Central memory CD8-positive, alpha-beta T cell (primary cell): ENCODE measurements around the gene ST3GAL5.

Experiments
- ATAC-seq: fragments of 150-1000 bp; cut with Tn5 transposase; replicated peaks from 2 replicates; pipeline ENCODE4 v1.10.0; 2022; ENCODE audit warnings: mild to moderate bottlenecking, moderate FRiP score, moderate number of reproducible peaks; ENCODE audit not compliant: poor library complexity, severe bottlenecking; ENCODE audit errors: extremely low read depth
- DNase-seq, 2 donors: peaks; one replicate each; pipeline ENCODE4 v3.0.0; 2021; ENCODE audit warnings: low spot score in 2 of 2
- H3K27ac Mint-ChIP-seq: one replicate; pipeline ENCODE4 v1.8.0; 2022; ENCODE audit warnings: low read depth, mild to moderate bottlenecking, moderate library complexity, mixed read lengths
- H3K27me3 Mint-ChIP-seq: one replicate; pipeline ENCODE4 v1.8.0; 2022; ENCODE audit warnings: mixed read lengths
- H3K36me3 Mint-ChIP-seq: one replicate; pipeline ENCODE4 v1.8.0; 2022; ENCODE audit warnings: mild to moderate bottlenecking, moderate library complexity, mixed read lengths; ENCODE audit not compliant: insufficient read depth
- H3K4me1 Mint-ChIP-seq: one replicate; pipeline ENCODE4 v1.8.0; 2022; ENCODE audit warnings: mixed read lengths
- H3K4me3 Mint-ChIP-seq: one replicate; pipeline ENCODE4 v1.8.0; 2022; ENCODE audit warnings: mild to moderate bottlenecking, moderate library complexity, mixed read lengths
- H3K9me3 Mint-ChIP-seq: one replicate; pipeline ENCODE4 v1.8.0; 2022; ENCODE audit warnings: mixed read lengths

The ST3GAL5 gene

GRCh38 chr2:85788603-85789002 is 100.2 kb downstream of the ST3GAL5 start:
- no peak for ATAC-seq
- Mint-ChIP-seq H3K36me3 (no peaks in the 10 kb centered on the region), H3K27me3 (peaks cover 45% of the 10 kb centered on the region), H3K4me1 (peaks cover 9% of the 10 kb centered on the region), H3K9me3 (no peaks in the 10 kb centered on the region), H3K4me3 (no peak overlapping the region), H3K27ac (no peak overlapping the region)
- DNase-seq, result no peak

GRCh38 chr2:85787981-85788340 is 100.8 kb downstream of the ST3GAL5 start:
- H3K36me3 Mint-ChIP-seq, result no peaks in the 10 kb centered on the region
- H3K4me1 Mint-ChIP-seq, result peaks cover 9% of the 10 kb centered on the region
- H3K9me3 Mint-ChIP-seq, result no peaks in the 10 kb centered on the region
- H3K27ac Mint-ChIP-seq, result no peak overlapping the region
- H3K4me3 Mint-ChIP-seq, result no peak overlapping the region
- H3K27me3 Mint-ChIP-seq, result peaks cover 39% of the 10 kb centered on the region
- ATAC-seq, result no peak
- DNase-seq, result no peak

GRCh38 chr2:85787282-85787980 is 101.4 kb downstream of the ST3GAL5 start:
- peaks cover 9% of the 10 kb centered on the region for H3K4me1 Mint-ChIP-seq
- ATAC-seq (no peak), DNase-seq (no peak)
- no peaks in the 10 kb centered on the region for H3K9me3 Mint-ChIP-seq
- H3K36me3 Mint-ChIP-seq, result no peaks in the 10 kb centered on the region
- no peak overlapping the region for H3K4me3 Mint-ChIP-seq
- peaks cover 34% of the 10 kb centered on the region for H3K27me3 Mint-ChIP-seq
- no peak overlapping the region for H3K27ac Mint-ChIP-seq
